ENCODE data around the gene SUFU.
A peak's percentile ranks its signal among the peaks of the same experiment; 100 is the strongest.

Gene SUFU

GRCh38 chr10:102599565-102600327 is 96.0 kb downstream of the SUFU start:
- DNase-seq = no peak

DNA sequence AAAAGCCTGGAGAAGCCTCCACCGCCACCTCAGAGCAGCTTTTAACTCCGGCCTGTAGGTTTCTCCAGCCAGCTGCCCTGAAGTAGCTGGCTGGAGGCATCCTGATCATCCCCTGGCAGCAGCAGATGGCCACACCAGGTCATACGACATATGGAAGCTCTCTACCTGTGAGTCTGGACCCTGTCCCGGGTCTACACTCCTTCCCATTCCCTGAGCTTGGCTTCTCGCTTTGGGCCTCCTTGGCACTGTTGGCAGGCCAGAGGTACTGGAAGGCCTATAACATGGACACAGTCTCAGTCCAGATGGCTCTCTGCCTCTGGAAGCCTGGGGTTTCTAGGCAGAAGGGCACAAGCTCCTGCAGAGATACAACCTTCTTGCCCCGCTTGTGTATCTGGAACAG is 97.0 kb downstream of the SUFU start:
- no peak for DNase-seq

DNA sequence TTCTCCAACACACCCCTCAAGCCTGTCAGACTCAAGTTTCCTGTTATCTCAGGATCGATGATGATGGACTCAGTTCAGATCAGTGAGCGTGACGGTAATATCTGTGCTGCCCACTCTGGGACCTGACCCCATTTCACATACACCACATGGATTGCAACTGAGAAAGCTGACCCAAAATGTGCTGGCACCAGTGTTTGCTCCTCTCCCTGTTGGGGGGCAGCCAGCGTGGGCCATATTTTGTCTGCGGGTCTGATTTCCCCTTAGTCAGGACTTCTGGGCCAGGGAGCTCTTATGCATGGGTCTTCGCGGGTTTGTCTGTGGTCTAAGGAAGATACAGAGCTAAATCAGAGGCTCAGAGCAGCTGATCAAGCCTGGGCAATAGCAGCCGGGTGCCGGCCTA is 97.9 kb downstream of the SUFU start:
- DNase-seq = no peak

GRCh38 chr10:102602272-102603045 is 98.7 kb downstream of the SUFU start:
- DNase-seq = no peak

DNA sequence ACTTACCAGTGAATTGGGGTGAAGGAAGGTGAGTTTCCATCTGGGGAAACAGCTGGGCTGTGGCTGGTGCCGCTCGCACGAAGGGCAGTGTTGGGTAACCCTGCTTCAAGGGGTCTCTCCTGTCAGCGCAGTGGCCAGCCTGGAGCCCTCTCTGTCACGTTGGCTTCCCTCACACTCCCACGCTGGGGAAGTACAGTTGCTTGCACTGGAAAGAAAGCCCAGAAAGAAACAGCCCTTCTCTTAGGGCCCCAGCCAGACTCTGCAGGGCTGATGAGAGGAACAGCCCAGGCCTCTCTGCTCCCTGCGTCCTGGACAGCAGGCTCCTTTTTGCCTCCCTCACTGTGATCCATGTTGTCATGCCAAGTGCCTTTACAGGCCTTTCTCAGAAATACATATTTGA is 100.2 kb downstream of the SUFU start:
- DNase-seq = no peak

DNA sequence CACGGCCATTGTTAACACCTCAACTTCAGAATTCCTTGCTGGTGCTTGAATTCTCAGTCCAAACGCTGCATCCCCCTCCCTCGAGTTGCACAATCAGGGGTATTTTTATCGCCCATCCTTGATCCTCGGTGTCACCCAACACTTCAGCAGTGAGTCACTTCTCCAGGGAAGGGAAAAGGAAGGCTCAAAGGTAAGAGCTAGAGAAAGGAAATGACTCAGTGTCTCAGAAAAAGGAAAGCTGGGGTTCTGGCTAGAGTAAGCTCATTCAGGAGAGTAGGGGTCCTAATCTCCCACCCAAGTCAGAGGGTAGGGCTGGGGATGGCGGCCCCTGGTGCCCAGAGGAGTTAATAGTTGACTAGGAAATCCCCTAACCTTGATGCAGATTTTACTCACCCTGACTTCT is 100.7 kb downstream of the SUFU start:
- no peak for DNase-seq

- DNase-seq = no peak
These were observed 101.9 kb downstream of the SUFU start for GRCh38 chr10:102605712-102606111.

- DNase-seq = no peak
These were observed 104.7 kb downstream of the SUFU start for GRCh38 chr10:102608487-102608886.

GRCh38 chr10:102610441-102610887 is 106.7 kb downstream of the SUFU start:
- peak; percentile 24 for DNase-seq

GRCh38 chr10:102611514-102612087 is 107.8 kb downstream of the SUFU start:
- DNase-seq = no peak

GRCh38 chr10:102612964-102613275 is 109.1 kb downstream of the SUFU start:
- DNase-seq = peak; percentile 58

DNA sequence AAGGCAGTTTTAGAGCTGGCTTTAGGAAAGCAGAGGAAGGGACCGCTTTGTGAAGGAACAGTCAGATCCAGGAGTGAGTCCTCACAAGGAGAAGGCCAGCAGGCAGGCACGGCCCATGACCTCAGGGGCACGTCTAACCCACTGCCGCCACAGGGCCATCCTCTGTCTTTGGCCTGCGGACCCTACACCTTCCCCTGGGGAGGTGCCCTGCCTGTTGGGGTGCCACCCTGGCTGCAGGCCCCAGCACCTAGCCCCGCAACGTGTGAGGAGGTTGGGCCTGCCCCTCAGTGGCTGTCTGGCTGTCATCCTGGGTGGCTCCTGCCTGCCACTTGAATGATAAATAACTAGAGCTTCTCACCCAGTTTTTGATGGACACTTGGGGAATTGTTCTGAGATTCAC is 109.5 kb downstream of the SUFU start:
- DNase-seq = peak; percentile 15

GRCh38 chr10:102613785-102614184 is 110.0 kb downstream of the SUFU start:
- DNase-seq = no peak

- DNase-seq = no peak
These were observed 111.1 kb downstream of the SUFU start for GRCh38 chr10:102614888-102615287.

GRCh38 chr10:102615361-102615760 is 111.6 kb downstream of the SUFU start:
- DNase-seq = peak; percentile 23

- no peak for DNase-seq
These were observed 112.4 kb downstream of the SUFU start for GRCh38 chr10:102616066-102616770.

GRCh38 chr10:102617041-102617440 is 113.3 kb downstream of the SUFU start:
- no peak for DNase-seq

DNA sequence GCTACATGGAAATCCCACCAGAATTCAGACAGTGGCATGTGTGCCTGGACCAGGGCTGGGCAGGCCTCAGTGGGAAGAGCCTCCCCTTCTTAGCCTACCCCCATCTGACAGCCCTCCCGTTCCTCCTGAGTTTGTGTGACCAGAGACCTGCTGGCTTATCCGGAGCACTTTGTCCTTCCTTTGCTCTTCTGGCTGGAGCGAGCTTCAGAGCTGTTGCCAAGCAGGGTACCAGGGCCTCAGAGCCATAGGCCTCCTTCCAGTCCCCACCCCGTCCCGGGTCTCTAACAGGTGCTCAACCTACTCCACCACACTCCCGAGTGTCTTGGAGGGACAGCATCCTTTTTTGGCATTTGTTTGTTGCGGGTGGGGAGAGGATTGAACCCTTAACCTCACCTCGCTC is 114.0 kb downstream of the SUFU start:
- DNase-seq = no peak

DNA sequence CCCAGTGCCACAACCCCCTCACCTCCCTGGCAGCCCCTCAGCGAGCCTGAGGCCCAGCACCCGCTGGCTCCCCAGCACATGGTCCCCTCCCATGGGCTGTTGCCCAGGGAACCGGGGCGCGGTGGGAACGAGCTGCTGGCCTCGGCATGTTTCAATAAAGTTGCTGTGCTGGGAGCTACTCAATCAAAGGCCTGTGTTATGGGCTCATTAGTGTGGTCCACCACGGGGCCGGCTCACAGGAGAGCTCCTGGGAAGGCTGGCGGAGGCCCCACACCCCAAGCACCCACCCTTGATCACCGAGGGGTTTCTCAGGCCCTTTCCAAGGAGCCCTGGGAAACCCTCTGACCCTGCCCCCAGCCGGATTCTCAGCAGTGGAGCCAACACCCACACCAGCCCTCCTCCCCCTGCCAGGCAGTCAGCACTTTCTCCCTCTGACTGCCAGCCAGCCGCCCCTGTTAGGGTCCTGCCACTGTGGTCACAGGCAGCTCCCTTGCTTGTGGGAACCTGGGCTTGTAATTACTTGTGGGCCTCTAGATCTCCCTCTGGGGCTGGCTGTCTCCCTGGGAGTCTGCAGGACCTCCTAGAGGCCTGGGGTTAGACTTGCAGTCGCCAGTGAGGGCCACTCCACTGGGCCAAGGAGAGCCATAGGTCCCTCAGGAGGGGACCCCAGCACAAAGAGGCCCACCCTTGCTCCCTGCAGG is 115.7 kb downstream of the SUFU start:
- DNase-seq = no peak

DNA sequence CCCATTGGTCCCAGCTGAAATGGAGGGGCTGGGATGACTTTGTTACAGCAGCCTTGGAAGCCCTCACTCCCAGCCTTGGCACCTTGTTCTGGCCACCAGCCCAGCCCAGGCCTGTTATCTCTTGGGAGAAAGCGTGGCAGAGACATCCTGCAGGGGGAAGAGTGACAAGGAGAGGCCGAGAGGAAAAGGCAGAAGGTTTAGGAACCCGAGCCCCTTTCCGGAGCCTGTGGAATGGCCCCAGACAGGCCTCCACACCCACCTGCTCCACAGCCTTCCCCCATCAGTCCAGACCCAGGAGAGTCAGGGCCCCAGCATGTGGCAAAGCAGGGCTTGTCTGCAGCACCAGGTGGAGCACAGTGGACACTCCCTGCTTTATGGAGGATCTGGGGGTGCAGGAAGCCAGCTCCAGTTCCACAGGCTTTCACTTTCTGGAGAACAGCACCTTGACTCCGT is 116.4 kb downstream of the SUFU start:
- no peak for DNase-seq

DNA sequence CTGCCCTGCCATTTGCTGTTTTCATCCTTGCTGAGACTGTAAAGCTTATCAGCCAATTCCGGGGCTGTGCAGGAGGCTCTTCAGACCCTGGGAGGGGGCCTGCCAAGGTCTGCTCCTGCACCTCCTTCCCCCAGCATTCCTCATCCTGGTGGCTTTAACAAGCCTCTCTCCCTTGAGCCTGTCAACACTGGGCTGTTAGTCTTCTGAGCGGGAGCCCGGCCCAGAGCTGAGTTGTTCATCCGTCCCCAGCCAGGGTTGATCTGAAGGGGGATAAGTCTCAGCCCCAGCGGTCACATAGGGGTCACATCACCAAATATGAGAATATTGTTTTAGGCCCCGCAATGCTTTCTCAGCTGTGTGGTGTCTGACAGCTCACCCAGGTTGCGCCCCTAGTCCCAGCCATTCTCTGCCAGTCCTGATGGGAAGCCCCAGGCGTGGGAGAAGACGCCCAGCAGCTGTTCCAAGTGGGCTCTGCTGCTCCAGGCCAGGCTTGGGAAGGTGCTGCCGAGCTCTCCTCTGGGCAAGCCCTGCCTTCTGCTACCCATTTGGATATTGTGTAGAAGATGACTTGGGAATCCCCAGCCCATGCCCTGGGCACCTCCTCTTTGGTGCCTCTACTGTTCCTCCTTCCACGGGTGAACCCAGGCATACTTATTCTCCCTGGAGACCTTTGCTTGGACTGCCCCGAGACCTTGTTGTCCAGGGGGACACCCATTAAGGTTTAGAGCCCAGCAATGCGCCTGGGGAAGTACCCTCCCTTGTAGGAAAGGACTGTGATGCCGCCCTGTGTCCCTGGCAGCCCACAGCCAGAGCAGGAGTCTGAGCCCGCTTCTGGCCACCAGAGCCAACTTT is 117.0 kb downstream of the SUFU start:
- DNase-seq = no peak
